Kidney epithelial cell (primary cell): Measurements from ENCODE around the gene IFNA5. TPM values are rescaled to one million over a fixed set of nuclear protein-coding genes. Genes with fewer than 3 reads are reported as not detected.

Source experiments
- DNase-seq: peaks from one replicate; pipeline ENCODE4 v3.0.0-alpha.2; 2010; ENCODE audit warnings: low read depth
- H3K27me3 ChIP-seq: 2 replicates; pipeline ENCODE4 v1.6.0; 2011; ENCODE audit warnings: low read length; ENCODE audit not compliant: control insufficient read depth, insufficient read depth
- H3K36me3 ChIP-seq: 2 replicates; pipeline ENCODE4 v1.5.1; 2011; ENCODE audit warnings: low read length; ENCODE audit not compliant: control insufficient read depth, insufficient read depth
- H3K4me3 ChIP-seq: 2 replicates; pipeline ENCODE4 v1.5.1; 2011; ENCODE audit warnings: low read depth, mild to moderate bottlenecking, control low read depth, low read length
- CTCF ChIP-seq: IDR thresholded peaks from 2 replicates; pipeline ENCODE4 v1.5.1; 2011; ENCODE audit warnings: mild to moderate bottlenecking, moderate library complexity, low read length, control low read depth, inconsistent platforms; ENCODE audit not compliant: insufficient read depth, poor library complexity, severe bottlenecking
- total RNA-seq: library from RNA; depleted of rRNA; stranded (reverse); fragments of >200 nt; gene quantifications from 2 replicates; pipeline ENCODE4 v1.2.3, GENCODE V29; 2015

Gene IFNA5
- not detected in 2 replicates for total RNA-seq

- no peak for DNase-seq
- no peaks in the 10 kb centered on the region for H3K36me3 ChIP-seq
- H3K4me3 ChIP-seq: no peak within 1 kb of the TSS
- H3K27me3 ChIP-seq: peaks cover 2% of the 10 kb centered on the region
- TF ChIP-seq CTCF: no peak
These were observed at the start of gene IFNA5 for GRCh38 chr9:21305213-21305612. Gene IFNA5, minus strand, starts transcription at chr9:21305313. Its CDS starts 57 bp downstream, at chr9:21305256.

GRCh38 chr9:21350787-21351186, 45.7 kb upstream of the IFNA5 start, which contains the start of gene IFNA6:
Gene IFNA6, minus strand, starts transcription at chr9:21350887. Its CDS starts 0 bp downstream, at chr9:21350887.
- no peak for TF ChIP-seq CTCF
- DNase-seq: no peak

DNA sequence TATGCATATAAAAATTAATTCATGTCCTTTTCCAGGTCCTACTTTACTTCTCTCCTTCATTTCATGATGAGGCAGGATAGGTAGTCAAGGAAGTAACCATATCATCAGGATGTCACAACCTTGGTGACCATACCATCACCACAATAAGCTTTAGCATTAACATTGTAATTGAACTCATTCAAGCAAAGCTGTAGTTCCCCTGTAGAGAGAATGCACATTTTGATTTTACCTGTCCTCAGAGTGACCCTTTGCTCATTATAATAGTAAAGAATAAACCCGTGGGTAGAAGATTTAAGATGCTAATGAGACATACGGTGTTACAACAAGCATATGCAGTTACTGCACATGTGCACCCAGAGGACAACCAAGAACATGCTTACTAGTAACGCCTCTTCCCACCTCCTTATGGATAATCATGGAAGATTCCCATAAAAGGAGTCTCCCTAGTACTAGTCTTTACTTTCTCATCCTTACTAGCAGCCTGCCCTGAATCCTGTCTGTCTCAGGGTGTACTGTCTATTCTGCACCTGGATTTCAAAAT, 43.4 kb upstream of the IFNA5 start:
- TF ChIP-seq CTCF: no peak
- DNase-seq: no peak
- Histone ChIP-seq H3K27me3 (no peaks in the 10 kb centered on the region), H3K36me3 (no peaks in the 10 kb centered on the region), H3K4me3 (no peak overlapping the region)

More at GRCh38 chr9:21350787-21351186, 45.7 kb upstream of the IFNA5 start, which contains the start of gene IFNA6:
- Histone ChIP-seq H3K36me3 (no peaks in the 10 kb centered on the region), H3K27me3 (no peaks in the 10 kb centered on the region), H3K4me3 (no peak within 1 kb of the TSS)

GRCh38 chr9:21340735-21341134, 35.6 kb upstream of the IFNA5 start:
- TF ChIP-seq CTCF: no peak
- H3K36me3 ChIP-seq: no peaks in the 10 kb centered on the region

GRCh38 chr9:21336457-21336856, 31.3 kb upstream of the IFNA5 start:
- DNase-seq: no peak
- TF ChIP-seq CTCF: no peak
- Histone ChIP-seq H3K27me3 (no peaks in the 10 kb centered on the region), H3K36me3 (no peaks in the 10 kb centered on the region), H3K4me3 (no peak overlapping the region)

More at GRCh38 chr9:21340735-21341134, 35.6 kb upstream of the IFNA5 start:
- DNase-seq: no peak
- Histone ChIP-seq H3K4me3 (no peak overlapping the region), H3K27me3 (no peaks in the 10 kb centered on the region)
